Hepatocyte (in vitro differentiated cells): ENCODE measurements around the gene PLXNC1. TPM values are rescaled to one million over a fixed set of nuclear protein-coding genes. Genes with fewer than 3 reads are reported as not detected.

Source experiments
- DNase-seq: peaks from one replicate; pipeline ENCODE4 v3.0.0-alpha.2; 2016; ENCODE audit warnings: low spot score
- H2AFZ ChIP-seq: fragments of 200-600 bp; sonication (generic); 2 replicates; pipeline ENCODE4 v1.6.0; 2016; ENCODE audit warnings: antibody characterized with exemption, mild to moderate bottlenecking
- H3K27ac ChIP-seq: fragments of 200-600 bp; sonication (generic); 2 replicates; pipeline ENCODE4 v1.5.1; 2016; ENCODE audit warnings: mild to moderate bottlenecking
- H3K27me3 ChIP-seq: fragments of 200-600 bp; sonication (generic); 2 replicates; pipeline ENCODE4 v1.6.1; 2016
- H3K36me3 ChIP-seq: fragments of 200-600 bp; sonication (generic); replicated peaks from 2 replicates; pipeline ENCODE4 v1.5.1; 2016; ENCODE audit warnings: low read depth; ENCODE audit not compliant: insufficient read depth
- H3K4me1 ChIP-seq: fragments of 200-600 bp; sonication (generic); 2 replicates; pipeline ENCODE4 v1.5.1; 2016; ENCODE audit warnings: mild to moderate bottlenecking, moderate library complexity; ENCODE audit not compliant: insufficient read depth
- H3K4me2 ChIP-seq: fragments of 200-600 bp; sonication (generic); 2 replicates; pipeline ENCODE4 v1.6.0; 2016
- H3K4me3 ChIP-seq: fragments of 200-600 bp; sonication (generic); 2 replicates; pipeline ENCODE4 v1.5.1; 2016; ENCODE audit warnings: mild to moderate bottlenecking
- H3K79me2 ChIP-seq: fragments of 200-600 bp; sonication (generic); 2 replicates; pipeline ENCODE4 v1.6.0; 2017; ENCODE audit warnings: mild to moderate bottlenecking
- H3K9me2 ChIP-seq: fragments of 200-600 bp; sonication (generic); replicated peaks from 2 replicates; pipeline ENCODE4 v1.6.0; 2017; ENCODE audit warnings: mild to moderate bottlenecking; ENCODE audit not compliant: insufficient read depth
- H3K9me3 ChIP-seq: fragments of 200-600 bp; sonication (generic); 2 replicates; pipeline ENCODE4 v1.5.1; 2016; ENCODE audit warnings: low read depth, mild to moderate bottlenecking
- H4K20me1 ChIP-seq: fragments of 200-600 bp; sonication (generic); 2 replicates; pipeline ENCODE4 v1.6.0; 2016; ENCODE audit warnings: mild to moderate bottlenecking; ENCODE audit not compliant: insufficient read depth, poor library complexity, severe bottlenecking
- EZH2 ChIP-seq: fragments of 200-600 bp; sonication (generic); IDR thresholded peaks from 2 replicates; pipeline ENCODE4 v1.6.1; 2016; ENCODE audit warnings: antibody characterized with exemption, mild to moderate bottlenecking, borderline replicate concordance
- EZH2phosphoT487 ChIP-seq: fragments of 200-600 bp; sonication (generic); IDR thresholded peaks from one replicate; pipeline ENCODE4 v1.6.1; 2018; ENCODE audit warnings: antibody characterized with exemption, mild to moderate bottlenecking, low read depth, moderate library complexity; ENCODE audit not compliant: unreplicated experiment, severe bottlenecking
- WGBS: methylation state at CpG from one replicate; pipeline ENCODE4 v1.1.6; 2016; ENCODE audit warnings: low lambda C conversion rate; ENCODE audit errors: missing lambda C conversion rate; 5-methylcytosine and 5-hydroxymethylcytosine counted together
- polyA plus RNA-seq: library from polyadenylated mRNA; unstranded; fragments of >200 nt; fragmentation: Nextera tagmentation; extraction: Ambion mirVana; gene quantifications from 2 replicates; pipeline ENCODE4 v1.2.1, GENCODE V29; 2016
- total RNA-seq: library from RNA; depleted of rRNA; stranded (reverse); fragments of >200 nt; gene quantifications from 2 replicates; pipeline ENCODE4 v1.2.3, GENCODE V29; 2014
- TF ChIP-seq, protein P1 (sequence below): fragments of 200-600 bp; sonication (generic); IDR thresholded peaks from 2 replicates; pipeline ENCODE4 v1.5.1; 2016; ENCODE audit warnings: antibody characterized with exemption, mild to moderate bottlenecking; ENCODE audit not compliant: poor library complexity

PLXNC1 gene
- total and polyA plus RNA-seq, 2 experiments from 2014 or later = 6.7 to 23.2 TPM

DNA sequence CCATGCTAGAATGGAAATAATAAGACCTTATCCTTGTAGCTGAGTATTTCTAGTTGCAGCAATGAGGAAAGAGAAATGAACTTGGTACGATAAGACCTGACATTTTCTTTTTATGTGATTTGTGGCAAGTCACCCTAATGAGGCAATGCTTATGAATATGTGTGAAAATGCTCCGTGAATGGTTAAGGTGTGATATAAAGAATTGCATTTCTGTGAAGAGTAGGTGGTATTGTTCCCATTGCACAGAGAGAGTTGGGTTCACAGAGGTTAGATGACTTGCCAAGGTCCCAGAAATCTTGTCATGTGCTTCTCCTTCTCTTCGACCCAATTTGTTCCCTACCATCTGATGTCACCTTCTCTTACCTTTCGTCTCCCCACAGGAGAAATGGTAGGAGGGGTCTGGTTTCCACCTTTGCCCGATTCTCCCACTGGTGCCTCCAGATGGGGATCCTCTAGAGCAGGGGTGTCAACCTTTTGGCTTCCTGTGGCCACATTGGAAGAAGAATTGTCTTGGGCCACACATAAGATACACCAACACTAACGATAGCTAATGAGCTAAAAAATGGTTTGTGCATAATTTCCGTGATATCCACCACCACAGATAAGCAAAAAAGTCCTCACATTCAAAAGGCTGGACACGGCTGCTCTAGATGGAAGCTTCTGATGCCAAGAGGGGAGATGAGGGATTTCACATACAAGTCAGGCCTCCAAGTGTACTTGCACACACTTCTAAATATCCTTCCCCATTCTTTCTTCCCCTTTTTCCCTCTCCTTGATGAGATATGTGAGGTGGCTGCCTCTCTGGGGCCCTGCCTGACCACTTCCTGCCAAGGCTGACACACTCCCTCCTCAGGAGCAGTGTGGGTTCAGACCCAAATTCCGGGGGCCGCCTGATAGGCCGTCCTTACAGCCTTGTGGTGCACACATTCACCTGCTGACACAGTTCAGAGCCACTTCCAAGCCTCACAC is 96.1 kb downstream of the PLXNC1 start:
- Histone ChIP-seq H3K36me3 (no peaks in the 10 kb centered on the region), H3K4me2 (no peak overlapping the region), H2AFZ (no peak overlapping the region), H4K20me1 (no peaks in the 10 kb centered on the region), H3K27me3 (no peaks in the 10 kb centered on the region), H3K4me1 (no peaks in the 10 kb centered on the region), H3K27ac (no peak overlapping the region), H3K9me3 (no peaks in the 10 kb centered on the region), H3K4me3 (no peak overlapping the region), H3K9me2 (no peaks in the 10 kb centered on the region), H3K79me2 (no peaks in the 10 kb centered on the region)
- TF ChIP-seq, protein P1, sequence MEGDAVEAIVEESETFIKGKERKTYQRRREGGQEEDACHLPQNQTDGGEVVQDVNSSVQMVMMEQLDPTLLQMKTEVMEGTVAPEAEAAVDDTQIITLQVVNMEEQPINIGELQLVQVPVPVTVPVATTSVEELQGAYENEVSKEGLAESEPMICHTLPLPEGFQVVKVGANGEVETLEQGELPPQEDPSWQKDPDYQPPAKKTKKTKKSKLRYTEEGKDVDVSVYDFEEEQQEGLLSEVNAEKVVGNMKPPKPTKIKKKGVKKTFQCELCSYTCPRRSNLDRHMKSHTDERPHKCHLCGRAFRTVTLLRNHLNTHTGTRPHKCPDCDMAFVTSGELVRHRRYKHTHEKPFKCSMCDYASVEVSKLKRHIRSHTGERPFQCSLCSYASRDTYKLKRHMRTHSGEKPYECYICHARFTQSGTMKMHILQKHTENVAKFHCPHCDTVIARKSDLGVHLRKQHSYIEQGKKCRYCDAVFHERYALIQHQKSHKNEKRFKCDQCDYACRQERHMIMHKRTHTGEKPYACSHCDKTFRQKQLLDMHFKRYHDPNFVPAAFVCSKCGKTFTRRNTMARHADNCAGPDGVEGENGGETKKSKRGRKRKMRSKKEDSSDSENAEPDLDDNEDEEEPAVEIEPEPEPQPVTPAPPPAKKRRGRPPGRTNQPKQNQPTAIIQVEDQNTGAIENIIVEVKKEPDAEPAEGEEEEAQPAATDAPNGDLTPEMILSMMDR = no peak
- TF ChIP-seq EZH2 = no peak
- TF ChIP-seq EZH2phosphoT487 = no peak
- WGBS = 89% methylated on average over 11 of the region's 11 CpGs
- no peak for DNase-seq

DNA sequence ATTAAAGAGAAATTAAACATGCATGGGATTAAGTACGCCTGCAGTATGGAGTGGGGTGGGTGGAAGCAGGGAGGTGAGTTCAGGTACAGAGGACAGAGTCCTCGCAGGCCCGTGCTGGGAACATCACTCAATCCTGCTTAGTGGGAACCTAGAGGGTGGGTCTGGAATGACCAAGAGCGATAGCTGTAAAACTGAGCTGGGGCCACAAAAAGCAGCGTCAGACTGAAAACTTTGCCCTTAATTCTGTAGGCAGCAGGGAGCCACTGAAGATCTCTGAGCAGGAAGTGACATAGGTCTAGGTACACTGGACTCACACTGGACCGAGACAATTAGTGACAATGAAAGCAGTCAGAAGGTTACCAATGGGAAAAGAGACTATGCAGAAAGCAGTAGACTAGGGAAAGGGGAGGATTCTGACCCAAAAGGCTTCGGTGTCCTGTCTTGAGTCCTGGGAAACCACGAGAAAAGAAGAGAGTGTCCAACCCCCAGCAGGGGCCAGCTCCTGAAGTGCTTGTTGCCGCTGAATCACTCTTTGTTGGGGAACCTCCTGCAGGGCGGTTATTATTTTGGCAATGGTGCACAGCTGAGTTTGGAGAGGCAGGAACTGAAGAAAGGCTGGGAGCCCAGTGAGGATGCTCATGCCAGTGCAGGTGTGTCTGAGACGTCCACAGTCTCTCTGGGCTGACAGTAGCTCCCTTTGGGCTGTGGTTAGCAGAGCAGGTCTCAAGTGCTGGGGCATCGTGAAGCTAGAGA is 97.4 kb downstream of the PLXNC1 start:
- TF ChIP-seq, protein P1 = no peak
- TF ChIP-seq EZH2 (no peak), EZH2phosphoT487 (no peak)
- Histone ChIP-seq H4K20me1 (no peaks in the 10 kb centered on the region), H3K79me2 (no peaks in the 10 kb centered on the region), H3K9me2 (no peaks in the 10 kb centered on the region), H3K4me1 (no peaks in the 10 kb centered on the region), H3K27ac (no peak overlapping the region), H3K27me3 (no peaks in the 10 kb centered on the region), H3K4me3 (no peak overlapping the region), H3K36me3 (no peaks in the 10 kb centered on the region), H3K9me3 (no peaks in the 10 kb centered on the region), H3K4me2 (no peak overlapping the region), H2AFZ (no peak overlapping the region)
- 80% methylated on average over 12 of the region's 12 CpGs for WGBS
- no peak for DNase-seq

DNA sequence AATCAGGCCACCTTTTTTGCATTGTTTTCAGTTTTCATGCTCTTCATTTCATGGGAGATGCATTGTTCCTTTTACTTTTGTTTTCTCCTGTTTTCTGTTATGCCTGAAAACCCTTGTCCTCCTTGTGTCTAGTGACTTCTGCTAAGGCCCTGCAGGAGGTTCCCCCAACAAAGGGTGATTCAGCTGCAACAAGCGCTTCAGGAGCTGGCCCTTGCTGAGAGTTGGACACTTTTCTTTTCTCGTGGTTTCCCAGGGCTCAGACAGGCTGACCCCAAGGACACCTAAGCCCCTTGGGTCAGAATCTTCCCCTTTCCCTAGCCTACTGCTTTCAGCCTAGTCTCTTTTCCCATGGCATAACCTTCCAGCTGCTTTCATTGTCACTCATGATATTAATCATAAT is 98.9 kb downstream of the PLXNC1 start:
- Histone ChIP-seq H3K9me3 (no peaks in the 10 kb centered on the region), H3K4me2 (no peak overlapping the region), H3K79me2 (no peaks in the 10 kb centered on the region), H4K20me1 (no peaks in the 10 kb centered on the region), H3K9me2 (no peaks in the 10 kb centered on the region), H3K27me3 (no peaks in the 10 kb centered on the region), H2AFZ (no peak overlapping the region), H3K4me1 (no peaks in the 10 kb centered on the region), H3K4me3 (no peak overlapping the region), H3K27ac (no peak overlapping the region), H3K36me3 (no peaks in the 10 kb centered on the region)
- TF ChIP-seq EZH2 = no peak
- TF ChIP-seq, protein P1 = no peak
- no peak for DNase-seq
- 54% methylated on average over 2 of the region's 2 CpGs for WGBS
